Inflammatory macrophage treated with lipopolysaccharide for 4 hours (primary cell): Measurements from ENCODE around the gene B9D1.
A peak's percentile ranks its signal among the peaks of the same experiment; 100 is the strongest.

Experiments used
- DNase-seq: peaks from one replicate; pipeline ENCODE4 v3.0.0-alpha.2; 2020

The B9D1 gene

DNA sequence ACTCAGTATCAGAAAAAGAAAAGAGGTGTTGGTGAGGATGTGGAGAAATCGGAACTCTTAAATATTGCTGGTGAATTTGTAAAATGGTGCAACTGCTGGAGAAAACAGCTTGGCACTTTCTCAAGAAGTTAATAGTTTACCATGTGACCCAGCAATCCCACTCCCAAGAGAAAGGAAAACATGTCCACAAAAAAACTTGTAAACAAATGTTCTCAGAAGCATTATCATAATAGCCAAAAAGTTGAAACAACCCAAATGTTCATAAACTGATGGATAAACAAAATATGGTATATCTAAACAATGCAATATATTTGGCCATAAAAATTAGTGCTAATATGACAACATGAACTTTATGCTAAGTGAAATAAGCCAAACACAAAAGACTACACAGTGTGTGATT, 13.2 kb upstream of the B9D1 start:
- no peak for DNase-seq

DNA sequence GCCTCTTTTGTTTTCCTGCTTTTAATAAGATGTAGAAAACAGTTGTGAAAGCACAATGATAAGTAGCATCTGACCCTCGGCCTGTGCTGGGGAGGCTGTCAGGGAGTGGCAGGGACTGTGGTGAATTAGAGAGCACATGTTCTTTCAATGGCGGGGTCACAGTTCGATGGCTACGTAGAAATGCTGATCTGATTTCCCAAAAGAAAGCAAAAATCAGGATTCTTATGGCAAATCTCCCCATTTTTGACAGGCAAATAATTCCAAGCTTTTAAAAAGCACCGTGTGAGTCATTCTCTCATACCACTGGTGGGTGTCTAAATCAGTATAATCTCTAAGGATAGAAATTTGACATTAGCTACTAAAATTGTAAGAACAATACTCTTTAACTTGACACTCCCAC, 11.6 kb upstream of the B9D1 start:
- no peak for DNase-seq

DNA sequence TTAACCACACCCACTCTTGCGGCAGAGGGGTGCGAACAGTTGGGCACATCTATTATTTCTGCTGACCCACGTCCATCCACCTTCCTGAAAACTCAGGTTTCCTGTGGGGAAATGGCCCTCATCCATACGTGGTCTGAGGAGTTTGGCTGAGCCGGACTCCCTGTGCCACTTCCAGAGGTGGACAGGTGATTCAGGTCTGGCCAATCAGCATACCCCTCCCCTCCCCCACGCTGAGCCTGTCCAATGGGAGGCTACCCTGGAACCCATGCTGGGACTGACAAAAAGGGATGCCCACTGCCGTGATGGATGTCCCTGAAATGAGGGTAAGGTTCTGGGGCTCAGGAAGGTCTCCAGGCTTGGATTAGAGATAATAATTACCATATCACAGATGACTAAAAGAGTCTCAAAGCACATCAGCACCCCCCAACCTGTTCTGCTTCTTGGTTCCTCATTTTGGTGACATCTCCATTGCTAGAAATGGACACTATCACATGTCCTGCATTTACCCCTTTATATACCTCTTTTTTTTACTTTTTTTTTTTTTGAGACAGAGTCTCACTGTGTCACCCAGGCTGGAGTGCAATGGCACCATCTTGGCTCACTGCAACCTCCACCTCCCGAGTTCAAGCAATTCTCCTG, 10.5 kb upstream of the B9D1 start:
- DNase-seq, result peak; percentile 44

DNA sequence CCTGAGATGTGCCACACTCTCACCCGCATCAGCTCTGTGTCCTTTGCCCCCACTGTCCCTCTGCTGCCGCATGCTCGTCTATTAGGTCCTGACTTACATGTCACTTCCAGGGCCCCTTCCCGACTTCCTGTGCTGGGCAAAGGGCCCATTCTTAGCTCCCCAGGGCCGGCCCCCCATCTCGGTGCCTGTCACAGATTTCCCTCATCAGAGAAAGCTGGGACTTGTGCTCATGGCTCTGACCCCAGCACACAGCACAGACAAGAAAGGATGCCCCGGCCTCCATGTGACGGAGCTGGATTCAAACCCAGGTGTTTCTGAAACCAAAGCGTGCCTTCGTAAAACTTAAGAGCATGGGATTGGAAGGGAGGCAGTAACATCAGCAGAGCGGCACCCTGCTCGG, 9.9 kb upstream of the B9D1 start:
- no peak for DNase-seq

DNA sequence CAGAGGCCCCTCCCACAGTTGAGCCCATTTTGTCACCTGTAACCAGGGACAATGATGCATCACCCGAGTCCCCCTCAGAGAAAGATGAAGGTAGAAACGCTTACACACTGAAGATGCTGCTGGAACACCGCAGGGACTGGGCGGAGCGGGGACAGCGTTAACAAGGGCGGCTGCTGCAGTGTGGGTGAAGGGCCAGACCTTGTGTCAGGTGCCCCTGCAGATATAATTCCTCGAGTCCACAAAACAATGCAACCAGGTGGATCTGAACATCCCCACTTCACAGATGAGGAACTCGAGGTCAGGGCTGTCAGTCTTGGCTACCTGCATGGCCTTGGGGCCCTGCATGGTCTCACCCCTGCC, 9.5 kb upstream of the B9D1 start:
- no peak for DNase-seq

DNA sequence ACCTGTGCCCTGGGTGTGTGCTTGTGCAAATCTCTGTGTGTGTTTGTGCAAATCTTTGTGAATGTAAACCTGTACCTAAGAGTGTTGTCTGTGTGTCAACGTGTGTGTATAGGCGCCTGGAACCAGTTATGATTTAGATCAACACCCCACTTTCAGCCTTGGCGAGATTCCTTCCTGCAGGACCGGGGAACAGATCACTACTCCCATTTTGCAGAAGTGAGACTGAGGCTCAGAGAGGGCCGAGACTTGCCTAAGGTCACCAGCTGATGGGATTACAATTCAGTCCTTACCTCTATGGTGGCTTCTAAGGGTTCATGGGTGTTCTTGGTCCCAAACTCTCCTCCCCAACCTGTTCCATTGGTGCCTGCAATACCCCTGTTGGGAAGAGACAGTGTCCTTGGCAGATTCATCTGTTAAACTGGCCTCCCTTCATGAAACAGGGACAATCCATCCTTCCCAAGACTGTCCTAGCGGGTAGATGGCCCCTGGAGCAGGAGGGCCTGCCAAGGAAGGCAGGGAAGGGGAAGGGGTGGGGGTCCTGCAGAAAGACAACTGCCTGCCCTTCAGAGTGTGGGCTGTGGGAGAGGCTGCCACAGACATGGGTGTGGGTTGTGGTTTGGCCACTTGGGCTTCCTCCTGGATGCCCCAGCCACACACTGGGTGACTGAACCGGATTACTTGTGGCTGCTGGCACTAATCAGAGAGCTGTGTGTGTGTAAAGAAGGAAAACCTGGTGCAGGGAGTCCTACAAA, 8.9 kb upstream of the B9D1 start:
- peak; percentile 45 for DNase-seq

DNA sequence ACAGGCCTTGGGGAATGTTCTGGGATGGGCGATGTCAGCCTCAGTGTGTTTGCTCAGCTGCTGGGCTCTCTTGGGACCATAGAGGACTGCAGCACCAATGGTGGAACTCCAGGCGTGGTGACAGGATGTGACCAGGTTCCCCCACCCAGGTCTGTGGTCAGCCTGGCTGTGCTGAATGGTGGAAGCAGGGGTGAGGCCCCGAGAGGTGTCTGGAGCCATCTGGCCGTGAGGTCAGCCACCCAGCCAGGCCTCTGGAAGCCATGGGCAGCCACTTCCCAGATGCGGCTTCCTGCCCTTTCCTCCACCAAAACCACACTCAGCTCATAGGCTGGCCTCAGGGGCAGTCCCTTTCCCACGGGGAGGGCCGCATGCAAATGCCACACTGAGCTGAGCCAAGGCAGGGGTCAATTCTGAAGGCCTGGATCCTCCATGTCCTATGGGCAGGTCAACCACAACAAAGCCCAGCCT, 8.0 kb upstream of the B9D1 start:
- DNase-seq, result peak; percentile 90

DNA sequence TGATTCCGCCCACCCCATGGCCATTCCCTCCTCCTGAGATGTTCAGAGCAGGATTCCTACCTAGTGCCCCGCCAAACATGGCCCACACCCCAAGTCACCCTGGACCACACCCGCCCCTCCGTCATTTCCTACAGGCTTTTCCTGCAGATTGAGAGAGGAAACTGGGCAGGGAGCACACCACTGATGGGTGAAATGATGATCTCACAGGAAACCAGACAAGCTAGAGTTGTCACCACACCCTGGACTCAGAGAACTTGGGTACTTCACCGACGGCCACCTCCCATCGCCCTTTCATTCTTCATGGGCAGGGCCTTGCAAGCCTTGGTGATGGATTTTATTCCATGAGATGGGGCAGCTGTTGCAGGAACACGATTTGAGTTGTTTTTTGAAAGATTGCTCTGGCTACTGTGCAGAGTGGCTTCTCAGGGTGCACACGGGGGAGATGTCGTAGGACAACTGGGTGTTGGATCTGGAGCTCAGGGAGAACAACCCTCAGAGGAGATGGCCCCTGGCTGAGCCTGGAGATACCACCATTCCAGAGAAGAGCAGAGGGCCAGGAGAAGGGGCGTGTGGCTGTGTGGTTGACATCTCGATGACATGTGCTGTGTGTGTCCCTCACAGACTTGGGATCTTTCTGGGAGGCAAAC, 7.4 kb upstream of the B9D1 start:
- DNase-seq, result peak; percentile 91

DNA sequence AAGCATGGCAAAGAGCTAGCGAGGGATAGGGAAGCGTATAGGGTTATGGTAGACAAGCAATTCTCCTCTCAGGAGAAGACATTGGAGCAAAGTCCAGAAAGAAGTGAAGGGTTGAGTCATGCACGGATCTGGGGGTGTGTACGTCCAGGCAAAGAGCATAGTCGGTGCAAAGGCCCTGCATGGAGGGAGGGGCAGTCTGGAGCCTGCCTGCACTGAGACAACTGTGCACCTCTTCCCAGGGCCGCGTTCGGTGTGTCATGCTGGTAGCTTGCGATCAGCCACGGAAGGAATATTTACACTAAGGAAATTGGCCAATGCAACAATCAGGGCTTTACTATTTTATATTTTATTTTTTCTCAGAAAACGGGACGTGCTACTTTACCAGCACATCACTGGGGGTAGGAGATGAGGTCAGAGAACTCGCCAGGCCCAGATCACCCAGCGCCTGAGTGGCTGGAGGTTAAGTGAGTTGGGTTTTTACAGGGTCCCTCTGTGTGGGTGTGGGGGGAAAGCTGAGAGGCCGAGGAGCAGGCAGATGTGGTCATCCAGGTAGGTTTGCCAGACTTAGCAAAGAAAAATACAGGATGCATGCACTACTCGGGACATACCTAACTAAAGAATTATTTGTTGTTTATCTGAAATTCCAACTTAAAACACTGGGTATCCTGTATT, 6.7 kb upstream of the B9D1 start:
- no peak for DNase-seq

DNA sequence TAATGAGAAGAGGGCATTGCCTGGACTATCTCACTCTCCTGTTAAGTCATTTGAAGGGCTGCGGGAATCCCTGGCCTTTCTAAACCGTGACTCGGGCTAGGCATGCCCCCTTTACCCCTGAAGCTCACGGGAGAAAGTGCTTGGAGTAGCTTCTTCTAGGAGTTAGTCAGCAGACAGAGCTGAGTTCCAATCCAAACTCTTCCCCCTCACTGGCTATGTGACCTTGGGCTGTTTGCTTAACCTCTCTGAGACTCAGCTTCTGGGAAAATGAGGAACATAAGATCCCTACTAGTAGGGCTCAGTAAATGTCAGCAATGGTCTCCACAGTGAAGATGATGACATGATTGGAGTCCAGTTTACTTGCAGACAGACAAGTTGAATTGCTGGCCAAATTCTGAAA, 5.7 kb upstream of the B9D1 start:
- DNase-seq, result peak; percentile 69

DNA sequence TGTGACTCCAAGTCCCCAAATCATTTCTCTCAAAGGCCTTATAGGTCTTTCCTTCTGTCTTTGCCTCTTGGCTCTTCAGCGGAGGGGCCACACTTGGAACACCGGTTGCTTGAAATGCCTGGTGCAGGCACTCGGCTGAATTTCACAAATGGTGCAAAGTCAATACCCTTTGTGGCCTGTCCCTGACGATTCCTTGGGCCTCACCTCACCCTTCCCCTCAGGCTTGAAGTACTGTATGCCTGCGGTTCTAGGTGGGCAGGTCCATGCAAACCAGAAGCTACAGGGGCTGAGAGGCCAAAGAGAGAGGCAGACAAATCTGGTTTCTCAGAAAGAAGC, 4.1 kb upstream of the B9D1 start:
- no peak for DNase-seq

DNA sequence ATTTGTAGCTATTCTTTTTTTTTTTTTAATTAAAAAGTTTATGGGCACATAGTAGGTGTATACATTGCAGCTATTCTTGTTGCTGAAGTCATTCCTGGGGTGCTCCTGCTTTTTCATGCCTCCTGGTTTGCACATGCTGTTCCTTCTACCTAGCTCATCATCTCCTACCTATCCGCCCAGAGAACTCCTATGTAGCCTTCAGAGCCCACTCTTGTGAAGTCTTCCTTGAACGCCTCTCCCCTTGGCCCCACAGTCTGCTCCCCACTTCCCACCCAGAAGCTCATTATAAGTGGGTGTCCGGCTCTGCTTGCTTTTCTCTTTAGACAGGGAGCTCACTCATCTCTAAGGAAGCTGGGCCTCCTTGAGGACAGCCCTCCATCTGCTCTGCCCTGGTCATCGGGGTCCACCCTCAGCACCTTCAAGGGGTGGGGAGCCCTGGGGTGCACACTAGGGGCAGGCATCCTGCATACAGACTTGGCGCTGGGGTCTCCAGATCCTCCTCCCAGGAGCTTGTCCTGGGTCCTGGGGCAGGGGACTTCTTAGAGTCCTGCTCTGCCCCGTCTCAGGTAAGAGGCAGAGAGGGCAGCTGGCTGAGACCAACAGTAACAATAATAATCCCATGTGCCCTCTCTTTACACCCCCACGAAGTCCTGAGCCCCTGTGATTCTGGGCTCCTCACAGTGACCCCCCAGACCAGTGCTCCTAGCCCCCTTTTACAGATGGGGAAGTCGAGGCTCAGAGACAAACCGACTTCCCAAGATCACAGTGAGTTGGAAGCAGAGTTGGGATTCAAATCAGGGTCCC, 3.5 kb upstream of the B9D1 start:
- DNase-seq, result no peak

DNA sequence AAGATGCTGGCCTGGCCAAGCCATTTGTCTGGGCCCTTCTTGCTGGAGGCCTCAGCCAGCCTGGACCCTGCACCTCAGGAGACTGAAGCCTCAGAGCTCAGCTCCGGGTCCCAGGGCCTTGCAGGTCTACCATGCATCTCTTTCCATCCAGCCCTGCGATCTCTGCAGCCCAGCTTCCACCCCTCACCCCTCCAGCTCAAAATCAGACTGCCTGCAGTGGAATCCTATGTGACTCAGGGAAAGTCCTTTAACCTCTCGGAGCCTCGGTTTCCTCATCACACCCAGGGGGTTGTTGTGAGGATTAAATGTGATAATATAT, 2.9 kb upstream of the B9D1 start:
- DNase-seq, result no peak

DNA sequence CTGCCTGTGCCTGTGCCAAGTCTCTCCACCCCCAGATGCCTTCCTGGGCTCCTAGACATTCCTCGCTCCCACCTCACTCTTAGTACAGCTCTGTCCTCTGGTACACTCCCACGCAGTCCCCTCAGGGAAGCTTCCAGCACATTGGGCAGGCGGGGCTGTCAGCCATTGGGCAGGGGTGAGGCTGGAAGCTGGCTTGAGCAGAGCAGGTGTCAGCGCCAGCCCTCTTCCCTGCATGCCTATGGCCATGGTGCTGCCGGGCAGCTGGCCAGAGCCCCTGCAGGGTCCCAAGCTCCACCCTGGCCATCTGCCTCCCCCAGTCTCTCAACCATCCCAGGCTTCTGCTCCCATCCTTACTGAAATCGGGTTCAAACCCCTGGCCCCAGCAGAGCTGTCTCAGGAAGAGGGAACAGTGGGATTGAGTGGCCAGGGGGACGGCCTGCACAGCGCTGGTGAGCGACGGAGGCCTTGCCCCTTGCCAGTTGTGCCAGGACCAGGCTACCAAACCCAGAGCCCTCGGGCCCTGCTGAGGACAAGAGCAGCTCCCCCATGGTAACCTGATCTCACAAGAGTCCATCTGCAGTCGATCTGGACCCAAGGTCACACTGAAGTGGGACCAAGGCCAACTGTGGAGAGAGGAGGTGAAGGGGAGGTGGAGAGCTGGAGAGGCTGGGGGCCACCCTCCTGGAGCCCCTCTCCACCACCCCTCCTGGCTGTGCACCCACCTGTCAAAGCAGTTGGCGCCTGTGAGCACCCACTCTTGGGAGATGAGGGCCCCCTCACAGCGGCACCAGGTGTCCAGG, 2.4 kb upstream of the B9D1 start:
- no peak for DNase-seq

DNA sequence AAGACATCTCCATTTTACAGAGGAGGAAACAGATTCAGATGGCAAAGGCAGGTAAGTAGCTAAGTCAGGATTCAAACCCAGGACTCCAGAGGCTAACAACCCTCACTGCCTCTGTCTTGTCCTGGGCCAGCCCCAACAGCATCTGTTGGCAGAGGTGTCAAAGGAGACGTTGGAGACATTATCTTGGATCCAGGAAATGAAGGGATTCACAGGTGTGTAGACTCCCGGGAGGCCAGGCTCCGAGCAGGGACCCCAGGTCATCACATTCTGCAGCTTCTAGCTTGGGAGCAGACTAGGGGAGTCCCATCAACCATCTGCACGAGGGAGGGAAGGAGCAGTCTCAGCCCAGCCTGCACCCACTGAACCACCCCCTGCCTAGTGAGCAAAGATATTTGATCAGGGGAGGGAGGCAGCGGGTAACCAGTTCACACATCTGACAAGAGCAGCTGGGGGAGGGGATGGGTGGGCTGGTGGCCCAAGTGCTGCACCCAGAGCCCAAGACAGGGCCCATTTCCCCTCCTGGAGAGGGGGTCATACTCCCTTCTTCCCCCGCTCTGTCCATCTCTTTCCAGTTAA, 1.0 kb upstream of the B9D1 start:
- no peak for DNase-seq

DNA sequence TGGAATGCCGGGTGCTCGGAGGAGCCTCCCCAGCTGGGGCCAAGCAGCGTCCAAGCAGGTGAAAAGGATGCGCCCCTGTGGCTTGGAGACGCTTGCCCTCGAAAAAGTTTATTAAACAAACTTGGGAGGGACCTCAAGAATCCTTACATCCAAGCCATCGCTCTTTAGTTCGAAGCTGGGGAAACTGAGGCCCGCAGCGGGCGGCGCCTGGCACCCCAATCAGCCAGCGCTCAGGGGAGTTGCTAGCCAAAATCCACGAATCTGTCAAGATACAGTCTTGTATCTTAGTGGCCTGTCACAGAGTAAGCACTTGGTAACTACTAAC, 553 bp upstream of the B9D1 start:
- no peak for DNase-seq

DNA sequence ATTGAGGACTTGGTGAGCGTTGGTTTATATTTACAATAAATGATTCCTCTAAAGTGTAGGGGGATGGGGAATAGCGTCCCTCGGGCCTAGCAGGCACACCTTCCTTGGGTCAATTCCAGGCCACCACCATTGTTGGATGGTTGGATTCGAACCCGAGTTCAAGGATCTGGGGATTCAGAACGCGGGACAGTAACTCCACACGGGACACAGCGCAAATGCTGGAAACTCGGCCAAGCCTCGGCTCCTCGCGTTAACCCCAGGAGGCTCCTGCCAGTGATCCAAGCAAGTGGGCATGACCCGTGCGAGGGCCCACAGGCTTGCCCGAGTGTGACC, 613 bp downstream of the B9D1 start:
- DNase-seq, result no peak

DNA sequence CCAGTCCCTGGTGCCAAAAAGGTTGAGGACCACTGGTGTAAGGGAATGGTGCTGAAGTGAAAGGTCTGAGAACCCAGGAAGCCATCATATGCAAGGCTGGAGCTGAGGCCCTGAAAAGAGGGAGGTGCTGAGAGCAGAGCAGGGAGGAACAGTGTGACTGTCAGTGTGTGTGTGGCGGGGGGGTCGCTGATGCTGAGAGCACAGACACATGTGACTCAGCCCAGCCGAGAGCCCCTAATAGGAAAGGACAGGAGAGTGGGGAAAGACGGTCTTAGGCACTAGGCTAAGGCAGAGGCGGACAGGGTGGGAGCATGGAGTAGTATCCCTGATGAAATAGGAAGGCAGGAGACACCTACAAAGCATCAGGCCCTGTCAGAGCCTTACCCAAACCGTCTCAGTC, 1.2 kb downstream of the B9D1 start:
- DNase-seq, result no peak

DNA sequence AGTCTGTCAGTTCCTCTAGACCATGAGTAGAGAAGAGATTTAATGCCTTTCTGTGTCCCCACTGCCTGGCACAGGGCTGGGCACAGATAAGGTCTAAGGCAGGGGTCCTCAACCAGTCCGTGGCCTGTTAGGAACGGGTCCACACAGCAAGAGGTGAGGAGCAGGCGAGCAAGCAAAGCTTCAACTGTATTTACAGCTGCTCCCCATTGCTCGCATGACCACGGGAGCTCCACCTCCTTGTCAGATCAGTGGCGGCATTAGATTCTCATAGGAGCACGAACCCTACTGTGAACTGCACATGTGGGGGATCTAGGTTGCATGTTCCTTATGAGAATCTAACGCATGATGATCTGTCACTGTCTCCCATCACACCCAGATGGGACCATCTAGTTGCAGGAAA, 1.8 kb downstream of the B9D1 start:
- DNase-seq, result no peak

DNA sequence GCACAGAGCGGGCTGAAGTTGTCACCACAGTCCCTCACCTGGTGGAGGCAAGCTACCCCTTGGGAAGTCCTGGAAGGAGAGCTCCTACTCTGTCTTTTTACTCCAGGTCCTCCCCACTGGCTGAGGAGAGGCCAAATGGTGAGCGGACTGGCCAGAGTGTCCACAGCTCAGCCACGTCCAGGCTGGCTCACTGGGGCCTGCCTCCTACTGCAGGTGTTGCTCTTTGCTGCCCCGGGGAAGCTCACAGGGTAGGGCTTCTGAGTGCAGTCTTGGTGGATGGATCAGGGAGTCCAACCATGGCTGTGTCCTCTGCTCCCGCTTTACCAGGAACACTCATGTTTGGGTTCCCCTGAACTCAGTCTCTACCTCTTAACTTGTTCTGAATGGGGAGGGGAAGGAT, 2.7 kb downstream of the B9D1 start:
- DNase-seq, result no peak

DNA sequence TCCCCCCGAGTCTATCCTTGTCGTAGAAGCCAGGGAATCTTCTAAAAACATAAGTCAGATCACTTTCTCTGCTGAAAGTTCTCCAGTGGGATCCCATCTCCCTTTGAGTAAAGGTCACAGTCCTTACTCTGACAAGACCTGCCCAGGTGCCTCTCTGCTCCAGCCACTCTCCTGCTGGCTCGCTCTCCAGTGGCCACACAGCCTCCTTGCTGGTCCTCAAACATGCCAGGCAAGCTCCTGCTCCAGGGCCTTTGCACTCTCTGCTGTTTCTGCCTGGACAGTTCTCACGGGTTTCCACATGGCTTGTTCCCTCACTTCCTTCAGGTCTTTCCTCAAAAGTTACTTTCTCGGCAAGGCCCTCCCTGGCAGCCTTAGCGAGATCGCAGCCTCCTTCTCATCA, 3.4 kb downstream of the B9D1 start:
- DNase-seq, result no peak

DNA sequence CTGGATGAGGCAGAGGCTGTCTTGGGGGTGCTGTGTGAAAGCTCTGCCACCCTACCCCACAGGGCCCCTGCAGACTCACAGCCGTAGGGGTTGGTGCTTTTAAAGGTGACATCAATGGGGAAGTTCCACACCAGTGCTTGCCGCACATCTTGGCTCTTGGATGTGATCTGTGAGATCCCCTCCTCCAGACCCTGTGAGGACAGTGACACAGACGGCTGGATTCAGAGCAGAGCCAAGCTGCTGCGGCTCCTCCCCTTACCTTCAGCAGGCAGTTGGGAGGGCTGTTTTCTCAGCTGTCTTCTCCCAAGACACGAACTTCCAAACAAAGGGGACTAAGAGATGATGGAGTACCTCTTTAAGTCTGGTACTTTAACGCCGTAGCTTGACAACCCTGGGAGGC, 4.8 kb downstream of the B9D1 start:
- no peak for DNase-seq
